Activated CD4-positive, alpha-beta T cell treated with anti-CD3 and anti-CD28 coated beads, Interleukin-2, amount 10 ng/mL, durations not matched to agents 24 days and 14 days (primary cell): Measurements from ENCODE around the gene RBMS3. TPM values are rescaled to one million over a fixed set of nuclear protein-coding genes. Genes with fewer than 3 reads are reported as not detected.
"Not testable (repeated sequence)": the region's sequence is repeated elsewhere in the genome, so short reads cannot be mapped to it uniquely, and the experiment has no call there.

Source experiments
- DNase-seq: peaks from one replicate; pipeline ENCODE4 v3.0.0; 2022
- H3K27ac Mint-ChIP-seq: one replicate; pipeline ENCODE4 v1.8.0; 2022; ENCODE audit warnings: mild to moderate bottlenecking, mixed read lengths
- H3K27me3 Mint-ChIP-seq: one replicate; pipeline ENCODE4 v1.8.0; 2022; ENCODE audit warnings: mixed read lengths
- H3K36me3 Mint-ChIP-seq: one replicate; pipeline ENCODE4 v1.8.0; 2022; ENCODE audit warnings: low read depth, mild to moderate bottlenecking, mixed read lengths
- H3K4me1 Mint-ChIP-seq: one replicate; pipeline ENCODE4 v1.8.0; 2021; ENCODE audit warnings: mixed read lengths
- H3K4me3 Mint-ChIP-seq: one replicate; pipeline ENCODE4 v1.8.0; 2022; ENCODE audit warnings: mild to moderate bottlenecking, moderate library complexity, mixed read lengths
- H3K9me3 Mint-ChIP-seq: one replicate; pipeline ENCODE4 v1.8.0; 2021; ENCODE audit warnings: mixed read lengths
- intact Hi-C: fragments of 100-400 bp; cut with micrococcal nuclease; formaldehyde crosslinking; loops from one replicate; pipeline ENCODE4 v1.15.1; 2023
- total RNA-seq: library from RNA; stranded (reverse); gene quantifications from 2 replicates; pipeline ENCODE4 v1.2.3, GENCODE V29; 2022

The RBMS3 gene
- total RNA-seq, 1 donor from 2014 or later, result 4.3 TPM

DNA sequence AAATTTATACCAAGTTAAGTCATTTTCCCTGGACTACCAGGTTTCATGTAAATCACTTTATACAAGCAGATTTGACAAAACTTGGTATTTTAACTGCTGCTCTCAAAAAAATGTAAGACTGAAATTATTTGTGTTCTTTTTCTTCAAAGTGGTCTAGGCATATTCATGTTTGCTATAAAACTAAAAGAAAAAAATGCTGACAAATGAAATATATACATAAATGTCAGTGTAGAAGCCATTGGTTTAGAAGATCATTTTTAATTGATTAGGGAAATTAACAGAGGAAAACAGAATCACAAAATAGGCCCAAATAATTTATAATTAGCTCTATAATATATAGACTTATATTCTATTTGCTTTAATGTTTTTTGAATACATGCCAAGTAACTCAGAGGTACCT lies 523.2 kb downstream of the RBMS3 start:
- H3K27ac Mint-ChIP-seq, result no peak overlapping the region
- no peaks in the 10 kb centered on the region for H3K9me3 Mint-ChIP-seq
- no peaks in the 10 kb centered on the region for H3K27me3 Mint-ChIP-seq

GRCh38 chr3:29805757-29806156 lies 524.9 kb downstream of the RBMS3 start:
- H3K9me3 Mint-ChIP-seq, result no peaks in the 10 kb centered on the region
- H3K36me3 Mint-ChIP-seq, result no peaks in the 10 kb centered on the region
- no peak overlapping the region for H3K27ac Mint-ChIP-seq
- no peak overlapping the region for H3K4me3 Mint-ChIP-seq
- no peaks in the 10 kb centered on the region for H3K4me1 Mint-ChIP-seq
- H3K27me3 Mint-ChIP-seq, result no peaks in the 10 kb centered on the region
- intact Hi-C loops, result no loop called here
- no peak for DNase-seq

More for the DNA sequence above, 523.2 kb downstream of the RBMS3 start:
- Mint-ChIP-seq H3K36me3 (no peaks in the 10 kb centered on the region), H3K4me1 (no peaks in the 10 kb centered on the region), H3K4me3 (no peak overlapping the region)
- no peak for DNase-seq
- intact Hi-C loops, result no loop called here

DNA sequence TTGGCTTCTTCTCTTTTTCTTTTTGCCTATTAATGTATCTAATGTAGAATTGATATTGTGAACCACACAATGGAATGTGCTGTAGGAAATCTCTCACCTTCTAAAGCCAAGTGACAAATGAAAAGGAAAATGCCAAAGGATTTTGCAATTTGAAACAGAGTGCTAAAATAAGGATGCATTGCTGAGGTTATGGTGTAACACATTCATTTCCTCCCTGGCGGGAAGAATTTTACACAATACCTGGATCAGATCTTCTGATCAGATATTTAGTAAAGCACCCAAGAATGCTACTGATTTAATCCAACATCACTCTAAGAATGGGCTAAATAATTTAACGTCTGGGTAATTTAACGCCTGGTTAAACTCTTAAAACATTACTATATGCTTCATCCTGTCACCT lies 527.5 kb downstream of the RBMS3 start:
- intact Hi-C loops, H3K9me3 Mint-ChIP-seq, H3K36me3 Mint-ChIP-seq, H3K27ac Mint-ChIP-seq, H3K4me1 Mint-ChIP-seq, H3K27me3 Mint-ChIP-seq, DNase-seq, H3K4me3 Mint-ChIP-seq: not testable (repeated sequence)

DNA sequence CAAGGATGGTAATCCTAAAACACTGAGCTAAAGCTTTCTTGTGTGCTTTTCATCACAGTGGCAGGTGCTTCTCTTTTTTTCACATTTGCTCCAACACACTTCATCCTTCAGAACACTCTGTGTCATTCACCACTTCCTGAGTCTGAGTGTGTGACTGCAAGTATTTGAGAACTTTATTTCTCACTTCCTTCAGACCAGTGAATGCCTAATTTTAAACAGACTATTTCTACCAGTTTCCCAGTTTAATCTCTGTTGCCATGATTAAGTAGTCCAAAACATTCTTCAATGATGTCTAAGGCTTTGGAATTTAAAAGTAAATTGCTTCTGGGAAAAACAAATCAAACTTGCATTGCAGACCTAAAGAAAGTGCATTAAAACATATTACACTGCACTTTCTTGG lies 541.2 kb downstream of the RBMS3 start:
- Mint-ChIP-seq H3K4me1 (no peaks in the 10 kb centered on the region), H3K9me3 (no peaks in the 10 kb centered on the region), H3K27me3 (no peaks in the 10 kb centered on the region), H3K4me3 (no peak overlapping the region), H3K36me3 (no peaks in the 10 kb centered on the region), H3K27ac (no peak overlapping the region)
- intact Hi-C loops, result no loop called here
- no peak for DNase-seq

GRCh38 chr3:29823233-29823632 lies 542.4 kb downstream of the RBMS3 start:
- H3K27ac Mint-ChIP-seq, result no peak overlapping the region
- no peaks in the 10 kb centered on the region for H3K36me3 Mint-ChIP-seq
- H3K9me3 Mint-ChIP-seq, result no peaks in the 10 kb centered on the region
- H3K4me1 Mint-ChIP-seq, result no peaks in the 10 kb centered on the region
- no peaks in the 10 kb centered on the region for H3K27me3 Mint-ChIP-seq
- no peak for DNase-seq
- intact Hi-C loops, result no loop called here
- H3K4me3 Mint-ChIP-seq, result no peak overlapping the region

- DNase-seq, result no peak
- Mint-ChIP-seq H3K4me1 (no peaks in the 10 kb centered on the region), H3K4me3 (no peak overlapping the region), H3K27ac (no peak overlapping the region), H3K9me3 (no peaks in the 10 kb centered on the region), H3K27me3 (no peaks in the 10 kb centered on the region), H3K36me3 (no peaks in the 10 kb centered on the region)
- intact Hi-C loops, result no loop called here
Measured at GRCh38 chr3:29826712-29827111, 545.8 kb downstream of the RBMS3 start.

GRCh38 chr3:29827756-29828155 lies 546.9 kb downstream of the RBMS3 start:
- H3K27ac Mint-ChIP-seq, result no peak overlapping the region
- intact Hi-C loops, result no loop called here
- no peaks in the 10 kb centered on the region for H3K4me1 Mint-ChIP-seq
- no peak overlapping the region for H3K4me3 Mint-ChIP-seq
- H3K9me3 Mint-ChIP-seq, result no peaks in the 10 kb centered on the region
- H3K36me3 Mint-ChIP-seq, result no peaks in the 10 kb centered on the region
- no peak for DNase-seq
- H3K27me3 Mint-ChIP-seq, result no peaks in the 10 kb centered on the region

DNA sequence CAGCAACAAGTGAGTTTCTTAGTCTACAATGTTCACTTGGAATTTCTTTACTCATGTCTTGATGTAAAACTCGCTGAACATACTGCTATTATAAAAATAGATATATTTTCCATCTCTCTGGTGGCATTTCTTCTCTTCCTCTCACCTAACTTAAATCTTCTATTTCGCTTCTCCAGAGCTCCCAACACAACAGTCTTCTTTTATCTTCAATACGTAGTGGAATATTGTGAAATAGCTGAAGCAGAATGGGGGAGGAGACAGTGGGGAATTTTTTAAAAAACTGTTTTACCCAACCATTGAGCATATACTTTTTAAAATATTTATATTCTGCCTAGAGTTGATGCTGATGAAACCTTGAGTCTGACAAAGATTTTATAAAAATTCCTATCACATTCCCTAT lies 548.5 kb downstream of the RBMS3 start:
- H3K27me3 Mint-ChIP-seq, result no peaks in the 10 kb centered on the region
- DNase-seq, result no peak
- no peak overlapping the region for H3K27ac Mint-ChIP-seq
- no peaks in the 10 kb centered on the region for H3K4me1 Mint-ChIP-seq
- intact Hi-C loops, result no loop called here
- no peak overlapping the region for H3K4me3 Mint-ChIP-seq
- no peaks in the 10 kb centered on the region for H3K9me3 Mint-ChIP-seq
- no peaks in the 10 kb centered on the region for H3K36me3 Mint-ChIP-seq

GRCh38 chr3:29850641-29851040 lies 569.8 kb downstream of the RBMS3 start:
- H3K27me3 Mint-ChIP-seq, result peaks cover under 1% of the 10 kb centered on the region
- no peaks in the 10 kb centered on the region for H3K4me1 Mint-ChIP-seq
- DNase-seq, result no peak
- H3K9me3 Mint-ChIP-seq, result peaks cover 8% of the 10 kb centered on the region
- H3K36me3 Mint-ChIP-seq, result no peaks in the 10 kb centered on the region
- H3K4me3 Mint-ChIP-seq, result no peak overlapping the region
- H3K27ac Mint-ChIP-seq, result no peak overlapping the region
- intact Hi-C loops, result no loop called here

GRCh38 chr3:29852767-29853166 lies 571.9 kb downstream of the RBMS3 start:
- Mint-ChIP-seq H3K36me3 (no peaks in the 10 kb centered on the region), H3K4me1 (no peaks in the 10 kb centered on the region), H3K4me3 (no peak overlapping the region), H3K9me3 (peaks cover 8% of the 10 kb centered on the region), H3K27me3 (peaks cover 1% of the 10 kb centered on the region), H3K27ac (no peak overlapping the region)
- DNase-seq, result no peak
- intact Hi-C loops, result no loop called here

DNA sequence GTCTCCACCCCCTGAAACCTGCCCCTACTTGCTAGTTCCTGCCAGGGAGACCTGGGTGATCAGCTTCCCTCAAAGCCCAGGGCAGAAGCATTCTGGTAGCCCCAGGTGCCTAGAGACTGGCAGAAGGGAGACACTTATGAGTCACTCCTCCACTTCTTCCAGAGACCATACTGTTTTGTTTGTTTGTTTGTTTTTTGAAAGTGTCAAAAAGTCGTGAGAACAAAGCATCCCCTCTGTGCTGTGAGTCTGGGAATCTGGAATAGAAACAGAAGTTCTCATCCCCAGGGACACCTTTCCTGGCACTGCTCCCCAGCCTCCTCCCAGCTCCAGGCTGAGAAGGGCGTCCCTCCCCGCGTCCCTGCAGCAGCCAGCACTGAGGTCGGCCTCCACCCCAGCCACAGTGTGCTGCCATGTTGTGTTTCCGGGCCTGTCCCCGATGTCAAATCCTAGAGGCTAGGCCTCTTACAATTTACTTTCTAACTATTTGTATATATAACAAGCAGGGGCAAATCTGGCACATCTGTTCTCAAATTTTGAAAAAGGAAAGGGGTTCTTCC lies 573.0 kb downstream of the RBMS3 start:
- intact Hi-C loops, result no loop called here
- Mint-ChIP-seq H3K27ac (no peak overlapping the region), H3K4me3 (no peak overlapping the region)

GRCh38 chr3:29854821-29855220 lies 574.0 kb downstream of the RBMS3 start:
- intact Hi-C loops, result no loop called here
- no peak overlapping the region for H3K27ac Mint-ChIP-seq
- no peak overlapping the region for H3K4me3 Mint-ChIP-seq
- no peaks in the 10 kb centered on the region for H3K36me3 Mint-ChIP-seq
- H3K9me3 Mint-ChIP-seq, result peaks cover 8% of the 10 kb centered on the region
- no peaks in the 10 kb centered on the region for H3K4me1 Mint-ChIP-seq
- peaks cover 1% of the 10 kb centered on the region for H3K27me3 Mint-ChIP-seq
- no peak for DNase-seq

More for the DNA sequence above, 573.0 kb downstream of the RBMS3 start:
- Mint-ChIP-seq H3K27me3 (peaks cover 1% of the 10 kb centered on the region), H3K36me3 (no peaks in the 10 kb centered on the region), H3K9me3 (peaks cover 8% of the 10 kb centered on the region), H3K4me1 (no peaks in the 10 kb centered on the region)
- no peak for DNase-seq

GRCh38 chr3:29859726-29860270 lies 578.9 kb downstream of the RBMS3 start:
- Mint-ChIP-seq H3K4me1 (no peaks in the 10 kb centered on the region), H3K36me3 (no peaks in the 10 kb centered on the region), H3K27me3 (peaks cover 1% of the 10 kb centered on the region), H3K27ac (no peak overlapping the region), H3K4me3 (no peak overlapping the region), H3K9me3 (no peaks in the 10 kb centered on the region)
- intact Hi-C loops, result no loop called here
- DNase-seq, result no peak

DNA sequence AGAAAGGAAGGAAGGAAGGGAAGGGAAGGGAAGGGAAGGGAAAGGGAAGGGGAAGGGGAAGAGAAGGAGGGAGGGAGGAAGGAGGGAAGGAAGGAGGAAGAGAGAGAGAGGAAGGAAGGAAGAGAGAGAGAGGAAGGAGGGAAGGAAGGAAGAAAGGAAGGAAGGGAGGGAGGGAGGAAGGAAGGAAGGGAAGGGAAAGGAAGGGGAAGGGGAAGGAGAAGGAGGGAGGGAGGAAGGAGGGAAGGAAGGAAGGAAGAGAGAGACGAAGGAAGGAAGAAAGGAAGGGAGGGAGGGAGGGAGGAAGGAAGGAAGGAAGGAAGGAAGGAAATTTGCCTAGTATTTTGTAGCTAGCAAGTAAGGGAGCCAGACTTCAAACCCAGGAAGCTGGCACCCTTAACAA lies 583.9 kb downstream of the RBMS3 start:
- intact Hi-C loops, result no loop called here
- Mint-ChIP-seq H3K27me3 (no peaks in the 10 kb centered on the region), H3K9me3 (no peaks in the 10 kb centered on the region), H3K36me3 (no peaks in the 10 kb centered on the region), H3K27ac (no peak overlapping the region), H3K4me1 (no peaks in the 10 kb centered on the region), H3K4me3 (no peak overlapping the region)
- no peak for DNase-seq

DNA sequence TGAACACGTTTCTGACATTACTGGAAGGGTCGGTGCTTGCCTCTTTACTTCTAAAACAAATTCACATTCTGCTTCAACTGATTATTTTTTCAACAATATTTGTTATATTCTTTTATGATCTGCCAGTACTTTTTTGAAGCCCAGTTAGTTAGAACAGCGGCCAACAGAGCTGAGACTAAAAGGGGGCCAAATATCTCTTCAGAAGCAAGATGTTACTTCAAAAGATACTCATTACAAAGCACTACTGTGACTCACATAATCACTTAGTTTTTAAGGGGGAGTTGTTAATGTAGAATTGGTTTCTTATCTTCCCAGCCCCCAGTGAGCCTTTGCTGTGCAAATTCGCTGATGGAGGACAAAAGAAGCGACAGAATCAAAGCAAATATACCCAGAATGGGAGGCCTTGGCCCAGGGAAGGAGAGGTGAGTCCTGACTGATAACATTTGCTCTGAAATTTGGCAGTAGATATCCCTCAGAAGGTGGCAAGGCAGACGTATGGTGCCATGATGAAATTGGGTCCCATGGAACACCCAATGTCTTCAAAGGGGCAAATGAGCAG lies 587.8 kb downstream of the RBMS3 start:
- Mint-ChIP-seq H3K27ac (no peak overlapping the region), H3K27me3 (no peaks in the 10 kb centered on the region), H3K9me3 (no peaks in the 10 kb centered on the region), H3K36me3 (no peaks in the 10 kb centered on the region), H3K4me3 (no peak overlapping the region), H3K4me1 (no peaks in the 10 kb centered on the region)
- intact Hi-C loops, result no loop called here
- DNase-seq, result no peak
